ENCODE data around the gene ABCA12. TPM values are rescaled to one million over a fixed set of nuclear protein-coding genes. Genes with fewer than 3 reads are reported as not detected.

Gene ABCA12
- total RNA-seq, 1 donor from 2014 or later = 17.2 TPM

DNA sequence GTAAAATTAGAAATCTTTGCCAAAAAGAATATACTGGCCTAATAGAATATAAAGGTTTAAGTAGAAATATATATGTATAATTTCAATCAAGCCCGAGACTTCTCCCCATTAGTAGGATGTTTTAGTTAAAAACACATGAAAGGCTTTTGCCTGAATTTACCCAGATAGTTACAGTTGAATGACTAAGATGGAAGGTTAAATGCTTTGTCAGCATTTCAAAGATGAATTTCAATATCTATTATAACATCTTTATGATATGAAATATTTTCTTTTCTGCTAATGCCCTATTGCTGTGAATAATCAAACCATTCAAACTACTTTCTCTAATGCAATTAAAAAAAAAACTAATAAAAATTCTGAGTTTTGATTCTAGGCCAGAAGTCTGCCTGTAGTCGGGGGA lies 18.0 kb upstream of the ABCA12 start:
- H3K27me3 ChIP-seq = no peaks in the 10 kb centered on the region
- TF ChIP-seq POLR2AphosphoS5 (IDR thresholded peaks at IDR 0.05; ENCODE audit: insufficient read depth in 1 of 2, low read depth in 1 of 2) = no peak
- TF ChIP-seq POLR2A (IDR thresholded peaks at IDR 0.05) = no peak
- no peaks in the 10 kb centered on the region for H3K9me3 ChIP-seq
- DNase-seq (ENCODE audit: extremely low spot score in 2 of 2) = no peak
- H3K36me3 ChIP-seq = no peaks in the 10 kb centered on the region
- H3K27ac ChIP-seq = no peak overlapping the region
- intact Hi-C loops (cut with DNase I) = no loop called here
- H3K4me1 ChIP-seq = no peaks in the 10 kb centered on the region
- H3K4me3 ChIP-seq = no peak overlapping the region

- H3K36me3 ChIP-seq = no peaks in the 10 kb centered on the region
- H3K27ac ChIP-seq = no peak overlapping the region
- no peak for DNase-seq (ENCODE audit: extremely low spot score in 2 of 2)
- no peak for TF ChIP-seq POLR2AphosphoS5 (IDR thresholded peaks at IDR 0.05; ENCODE audit: insufficient read depth in 1 of 2, low read depth in 1 of 2)
- TF ChIP-seq, protein P1, sequence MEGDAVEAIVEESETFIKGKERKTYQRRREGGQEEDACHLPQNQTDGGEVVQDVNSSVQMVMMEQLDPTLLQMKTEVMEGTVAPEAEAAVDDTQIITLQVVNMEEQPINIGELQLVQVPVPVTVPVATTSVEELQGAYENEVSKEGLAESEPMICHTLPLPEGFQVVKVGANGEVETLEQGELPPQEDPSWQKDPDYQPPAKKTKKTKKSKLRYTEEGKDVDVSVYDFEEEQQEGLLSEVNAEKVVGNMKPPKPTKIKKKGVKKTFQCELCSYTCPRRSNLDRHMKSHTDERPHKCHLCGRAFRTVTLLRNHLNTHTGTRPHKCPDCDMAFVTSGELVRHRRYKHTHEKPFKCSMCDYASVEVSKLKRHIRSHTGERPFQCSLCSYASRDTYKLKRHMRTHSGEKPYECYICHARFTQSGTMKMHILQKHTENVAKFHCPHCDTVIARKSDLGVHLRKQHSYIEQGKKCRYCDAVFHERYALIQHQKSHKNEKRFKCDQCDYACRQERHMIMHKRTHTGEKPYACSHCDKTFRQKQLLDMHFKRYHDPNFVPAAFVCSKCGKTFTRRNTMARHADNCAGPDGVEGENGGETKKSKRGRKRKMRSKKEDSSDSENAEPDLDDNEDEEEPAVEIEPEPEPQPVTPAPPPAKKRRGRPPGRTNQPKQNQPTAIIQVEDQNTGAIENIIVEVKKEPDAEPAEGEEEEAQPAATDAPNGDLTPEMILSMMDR (IDR thresholded peaks at IDR 0.05) = no peak
- no peak for TF ChIP-seq POLR2A (IDR thresholded peaks at IDR 0.05)
- H3K4me3 ChIP-seq = no peak overlapping the region
- H3K4me1 ChIP-seq = no peaks in the 10 kb centered on the region
- intact Hi-C loops (cut with DNase I) = no loop called here
- no peaks in the 10 kb centered on the region for H3K27me3 ChIP-seq
- no peaks in the 10 kb centered on the region for H3K9me3 ChIP-seq
These were observed 11.5 kb upstream of the ABCA12 start for GRCh38 chr2:215149894-215150293.

- TF ChIP-seq, protein P1 (IDR thresholded peaks at IDR 0.05) = no peak
- TF ChIP-seq POLR2A (IDR thresholded peaks at IDR 0.05) (no peak), POLR2AphosphoS5 (IDR thresholded peaks at IDR 0.05; ENCODE audit: insufficient read depth in 1 of 2, low read depth in 1 of 2) (no peak)
- intact Hi-C loops (cut with DNase I) = no loop called here
- Histone ChIP-seq H3K4me1 (no peaks in the 10 kb centered on the region), H3K36me3 (no peaks in the 10 kb centered on the region), H3K27ac (no peak overlapping the region), H3K27me3 (no peaks in the 10 kb centered on the region), H3K9me3 (no peaks in the 10 kb centered on the region), H3K4me3 (no peak overlapping the region)
- DNase-seq (ENCODE audit: extremely low spot score in 2 of 2) = no peak
These were observed 11.1 kb upstream of the ABCA12 start for GRCh38 chr2:215149486-215149885.

- H3K27ac ChIP-seq = no peak overlapping the region
- H3K4me1 ChIP-seq = no peaks in the 10 kb centered on the region
- intact Hi-C loops (cut with DNase I) = no loop called here
- no peak for DNase-seq (ENCODE audit: extremely low spot score in 2 of 2)
- H3K4me3 ChIP-seq = no peak overlapping the region
- TF ChIP-seq POLR2AphosphoS5 (IDR thresholded peaks at IDR 0.05; ENCODE audit: insufficient read depth in 1 of 2, low read depth in 1 of 2) = no peak
- TF ChIP-seq, protein P1 (IDR thresholded peaks at IDR 0.05) = no peak
- no peak for TF ChIP-seq POLR2A (IDR thresholded peaks at IDR 0.05)
- no peaks in the 10 kb centered on the region for H3K27me3 ChIP-seq
- no peaks in the 10 kb centered on the region for H3K9me3 ChIP-seq
- no peaks in the 10 kb centered on the region for H3K36me3 ChIP-seq
These were observed 10.6 kb upstream of the ABCA12 start for GRCh38 chr2:215149060-215149459.

DNA sequence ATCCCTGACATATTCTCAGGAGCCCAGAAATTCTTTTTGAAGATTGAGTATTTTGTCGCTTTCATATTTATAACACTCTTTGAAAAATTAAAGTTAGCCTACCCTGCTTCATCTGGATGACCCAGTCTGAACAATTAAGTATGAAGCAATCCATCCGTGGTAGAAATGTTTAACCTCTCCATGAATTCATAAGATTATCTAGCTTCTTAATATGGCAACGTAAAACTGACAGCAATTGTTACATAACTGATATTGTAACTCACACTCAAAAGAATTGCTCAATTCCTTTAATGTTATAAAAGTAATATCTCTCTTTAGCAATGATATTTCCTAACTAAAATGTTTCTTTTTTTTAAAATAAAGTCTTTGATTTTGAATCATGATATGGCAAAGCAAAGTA lies 7.2 kb upstream of the ABCA12 start:
- Histone ChIP-seq H3K4me3 (no peak overlapping the region), H3K27me3 (no peaks in the 10 kb centered on the region), H3K4me1 (no peaks in the 10 kb centered on the region), H3K27ac (no peak overlapping the region), H3K9me3 (no peaks in the 10 kb centered on the region), H3K36me3 (no peaks in the 10 kb centered on the region)
- DNase-seq (ENCODE audit: extremely low spot score in 2 of 2) = no peak
- intact Hi-C loops (cut with DNase I) = no loop called here
- TF ChIP-seq, protein P1 (IDR thresholded peaks at IDR 0.05) = no peak
- TF ChIP-seq POLR2AphosphoS5 (IDR thresholded peaks at IDR 0.05; ENCODE audit: insufficient read depth in 1 of 2, low read depth in 1 of 2) (no peak), POLR2A (IDR thresholded peaks at IDR 0.05) (no peak)

All from vagina (tissue), 2 donors.